DMS53 (cell line): ENCODE measurements around the gene RAB36.

ENCODE experiments used
- DNase-seq: peaks from one replicate; lab custom pipeline; 2025; lab: John Stamatoyannopoulos, UW

Gene RAB36

DNA sequence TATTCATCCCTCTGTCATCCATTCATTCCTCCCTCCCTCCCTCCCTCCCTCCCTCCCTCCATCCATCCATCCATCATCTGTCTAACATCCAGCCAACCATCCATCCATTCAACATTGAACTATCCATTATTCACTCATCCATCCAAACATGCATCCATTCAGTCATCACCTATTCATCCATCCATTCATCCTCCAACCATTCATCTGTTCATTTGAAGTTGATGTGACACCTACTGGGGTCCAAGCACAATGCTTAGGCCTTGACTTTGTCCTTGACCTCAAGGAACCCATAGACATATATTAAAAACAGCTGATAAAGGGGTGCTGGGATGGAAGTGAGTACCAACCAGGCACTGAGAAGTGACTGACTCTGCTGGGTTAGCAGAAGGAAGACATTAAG lies 61.6 kb downstream of the RAB36 start:
- no peak for DNase-seq

DNA sequence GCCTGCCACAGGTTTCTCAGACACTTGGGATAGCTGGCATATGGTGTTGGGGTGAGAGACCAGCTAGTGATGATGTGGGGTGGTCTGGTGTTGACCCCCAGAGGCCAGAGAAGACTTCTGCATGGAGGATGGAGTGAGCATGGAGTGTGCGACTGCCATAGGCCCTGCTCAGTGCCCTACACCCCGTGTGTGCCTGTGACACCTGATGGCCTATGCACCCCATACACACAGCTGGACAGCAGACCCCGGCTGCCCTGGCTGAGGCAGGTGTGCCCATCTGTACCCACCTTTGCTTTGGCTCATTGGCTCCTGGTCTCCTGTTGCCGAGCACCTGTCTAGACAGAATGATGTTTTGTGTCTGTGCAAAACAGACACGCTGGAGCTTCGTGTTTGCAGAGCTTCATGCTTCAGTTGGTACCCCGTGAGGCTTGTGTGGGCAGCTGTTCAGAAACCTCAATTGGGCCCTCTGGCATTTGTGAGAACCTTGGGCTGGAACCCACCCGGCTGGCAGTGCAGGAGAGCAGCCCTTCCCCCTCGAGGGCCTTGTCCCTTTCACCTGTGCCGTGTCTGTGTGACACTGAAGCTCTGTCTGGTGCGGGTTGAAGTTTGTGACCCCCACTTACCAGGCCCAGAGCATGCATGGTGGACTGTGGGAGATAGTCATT lies 62.6 kb downstream of the RAB36 start:
- DNase-seq, result peak; percentile 93

DNA sequence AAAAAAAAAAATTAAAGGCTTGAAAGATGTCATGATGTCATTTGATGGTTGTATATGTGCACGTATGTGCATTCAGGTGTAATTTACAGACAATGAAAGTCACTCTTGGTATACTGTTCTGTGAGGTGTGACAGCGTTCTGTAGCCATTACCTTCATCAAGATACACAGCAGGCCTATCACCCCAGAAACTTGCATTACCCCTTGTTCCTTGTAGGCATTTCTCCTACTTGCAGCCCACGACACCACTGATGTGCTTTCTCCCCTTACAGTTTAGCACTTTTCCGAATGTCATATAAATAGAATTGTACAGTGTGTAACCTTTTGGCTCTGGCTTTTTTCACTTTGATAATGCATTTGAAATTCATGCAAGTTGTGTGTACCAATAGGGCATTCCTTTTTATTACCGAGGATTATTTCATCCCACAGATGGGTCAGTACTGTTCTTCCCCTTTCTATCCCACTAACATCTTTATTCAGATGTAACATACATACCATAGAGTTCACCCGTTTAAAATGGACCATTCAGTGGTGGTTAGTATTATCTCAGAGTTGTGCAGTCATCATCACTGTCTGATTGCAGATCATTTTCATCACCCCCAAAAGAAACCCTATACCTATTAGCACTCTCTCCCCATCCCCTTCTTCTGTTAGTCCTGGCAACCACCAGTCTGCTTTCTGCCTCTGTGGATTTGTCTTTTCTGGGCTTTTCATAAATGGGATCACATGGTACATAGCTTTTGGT lies 65.3 kb downstream of the RAB36 start:
- DNase-seq, result no peak

DNA sequence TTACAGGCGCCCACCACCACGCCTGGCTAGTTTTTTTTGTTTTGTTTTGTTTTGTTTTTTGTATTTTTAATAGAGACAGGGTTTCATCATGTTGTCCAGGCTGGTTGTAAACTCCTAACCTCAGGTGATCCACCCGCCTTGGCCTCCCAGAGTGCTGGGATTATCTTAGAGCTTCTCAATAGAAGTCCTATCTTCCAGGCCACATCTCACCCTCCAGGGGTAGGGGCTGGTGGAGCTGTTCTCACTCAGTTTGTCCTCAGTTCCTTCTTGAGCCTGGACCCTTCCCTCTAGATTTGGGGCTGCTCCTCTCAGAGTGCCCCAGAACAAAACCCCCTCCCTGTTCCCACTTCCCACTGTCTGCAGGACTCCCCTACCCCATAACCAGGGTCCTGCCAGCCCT lies 66.3 kb downstream of the RAB36 start:
- no peak for DNase-seq

DNA sequence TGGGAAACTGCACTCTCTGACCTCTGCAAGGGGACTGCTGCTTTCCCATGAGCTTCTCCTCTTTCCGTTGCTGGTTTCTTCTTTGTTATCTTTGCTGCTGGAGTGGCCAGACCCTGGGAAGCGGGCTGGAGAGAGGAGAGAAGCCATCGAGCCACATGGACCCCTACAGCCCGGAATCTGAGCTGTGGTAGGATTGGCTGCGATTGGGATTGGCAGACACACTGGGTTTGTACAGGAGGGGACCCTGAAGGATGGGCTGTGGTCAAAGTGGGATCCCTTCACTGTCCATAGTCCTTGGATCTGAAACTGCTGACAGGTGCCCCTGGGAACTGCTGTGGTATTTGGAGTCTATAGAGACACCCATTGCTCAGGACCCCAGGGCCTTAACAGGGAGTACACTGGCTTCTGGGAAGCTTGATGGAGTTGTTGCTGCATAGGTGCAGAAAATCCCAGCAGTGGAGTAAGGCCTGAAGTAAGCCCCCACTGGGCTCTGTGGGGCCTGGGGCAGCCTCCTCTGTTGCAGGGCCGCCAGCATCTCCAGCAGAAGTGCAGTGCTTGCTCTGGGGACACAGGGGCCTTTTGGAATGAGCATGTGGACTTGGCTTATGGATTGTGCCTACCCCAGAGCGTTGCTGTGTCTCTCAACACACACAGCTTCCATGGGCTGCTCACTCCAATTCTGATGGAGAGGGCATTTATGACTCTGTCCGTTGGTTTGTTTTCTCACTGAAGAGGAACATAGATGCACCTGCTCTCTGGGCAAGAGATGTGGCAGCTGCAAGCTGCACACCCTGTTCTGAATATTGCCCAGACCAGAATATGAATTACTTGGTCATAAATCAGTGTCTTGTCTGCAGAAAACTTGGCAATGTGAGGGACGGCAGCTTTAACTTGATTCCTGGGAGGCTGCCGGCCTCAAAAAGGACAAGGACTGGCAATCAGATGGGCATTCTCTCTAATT lies 67.1 kb downstream of the RAB36 start:
- peak; percentile 69 for DNase-seq

DNA sequence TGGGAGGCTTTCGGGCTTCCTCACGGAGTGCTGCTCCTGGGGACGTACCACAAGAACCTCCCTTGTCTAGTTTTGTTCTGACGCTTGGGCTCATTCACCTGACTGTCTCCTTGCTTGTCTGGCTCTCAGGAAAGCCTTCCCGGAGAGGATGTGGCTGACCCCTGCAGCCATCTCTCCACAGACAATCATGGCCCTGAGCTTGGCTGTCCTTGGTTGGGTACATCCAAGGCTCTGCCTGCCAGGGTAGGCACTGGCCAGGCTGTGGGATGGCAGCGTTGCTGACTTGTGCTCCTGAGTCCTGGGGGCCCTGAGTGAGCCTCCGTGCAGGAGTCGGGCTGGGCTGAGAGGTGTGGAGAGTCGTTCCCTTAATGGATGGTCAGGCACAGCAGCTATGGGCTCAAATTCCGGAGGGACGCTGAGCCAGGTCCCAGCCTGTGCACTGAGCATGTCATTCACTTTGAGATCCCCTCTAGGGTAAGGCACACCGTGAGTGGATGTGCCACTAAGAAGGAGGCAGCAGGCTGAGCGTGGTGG lies 67.8 kb downstream of the RAB36 start:
- no peak for DNase-seq

DNA sequence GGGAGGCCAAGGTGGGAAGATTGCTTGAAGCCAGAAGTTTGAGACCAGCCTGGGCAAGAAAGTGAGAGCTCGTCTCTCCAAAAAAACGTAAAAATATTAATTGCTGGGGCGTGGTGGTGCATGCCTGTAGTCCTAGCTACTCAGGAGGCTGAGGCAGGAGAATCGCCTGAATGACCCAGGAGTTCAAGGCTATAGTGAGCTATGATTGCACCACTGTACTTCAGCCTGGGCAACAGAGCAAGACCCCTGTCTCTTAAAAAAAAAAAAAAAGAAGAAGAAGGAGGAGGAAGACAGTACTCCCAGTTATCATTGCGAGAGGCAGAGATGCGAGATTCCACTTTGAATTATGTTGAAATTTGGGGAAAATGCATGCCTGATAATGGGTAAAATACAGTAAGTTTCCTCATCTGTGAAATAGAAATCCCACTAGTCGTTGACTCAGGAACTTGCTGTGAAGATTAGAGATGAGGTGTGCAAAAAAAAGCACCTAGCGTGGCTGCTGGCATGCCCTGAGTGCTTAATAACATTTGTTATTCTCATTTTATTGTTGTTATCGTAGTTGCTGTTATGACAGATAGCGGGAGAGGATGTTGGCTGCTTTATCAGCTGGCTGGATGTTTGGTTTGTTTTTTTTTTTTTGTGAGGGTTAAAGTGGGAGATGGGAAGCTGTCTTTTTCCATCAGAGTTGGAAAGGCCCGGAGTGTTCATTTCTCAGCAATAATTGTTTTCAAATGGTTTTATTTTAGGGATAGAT lies 68.5 kb downstream of the RAB36 start:
- no peak for DNase-seq
